Mesothelial cell of epicardium (in vitro differentiated cells): ENCODE results near the gene ZNF74. TPM values are rescaled to one million over a fixed set of nuclear protein-coding genes. Genes with fewer than 3 reads are reported as not detected.
A peak's percentile ranks its signal among the peaks of the same experiment; 100 is the strongest.
"Not testable (repeated sequence)": the region's sequence is repeated elsewhere in the genome, so short reads cannot be mapped to it uniquely, and the experiment has no call there.

Experiments
- DNase-seq, 2 experiments: peaks; one replicate each; pipeline ENCODE4 v3.0.0; 2021; ENCODE audit warnings: low spot score in 2 of 2; ENCODE audit not compliant: unreplicated experiment in 2 of 2
- H3K27ac Mint-ChIP-seq: 2 replicates; pipeline ENCODE4 v1.8.0; 2021; ENCODE audit warnings: mixed read lengths
- H3K27me3 Mint-ChIP-seq: 2 replicates; pipeline ENCODE4 v1.8.0; 2021; ENCODE audit warnings: low read depth, mixed read lengths
- H3K36me3 Mint-ChIP-seq: 2 replicates; pipeline ENCODE4 v1.8.0; 2021; ENCODE audit warnings: mixed read lengths
- H3K4me1 Mint-ChIP-seq: 2 replicates; pipeline ENCODE4 v1.8.0; 2021; ENCODE audit warnings: mixed read lengths
- H3K4me3 Mint-ChIP-seq: 2 replicates; pipeline ENCODE4 v1.8.0; 2021; ENCODE audit warnings: mild to moderate bottlenecking, moderate library complexity, mixed read lengths
- H3K9me3 Mint-ChIP-seq: 2 replicates; pipeline ENCODE4 v1.8.0; 2021; ENCODE audit warnings: mixed read lengths
- total RNA-seq: library from RNA; stranded (reverse); gene quantifications from 3 replicates; pipeline ENCODE4 v1.2.1, GENCODE V29; 2021
- TF ChIP-seq, protein P1 (sequence below): fragments of 200-600 bp; sonication (generic); IDR thresholded peaks from one replicate; pipeline ENCODE4 v1.5.0; 2021; ENCODE audit warnings: antibody characterized with exemption; ENCODE audit not compliant: unreplicated experiment

ZNF74 gene
- total RNA-seq, 1 donor from 2014 or later = 38.3 TPM

DNA sequence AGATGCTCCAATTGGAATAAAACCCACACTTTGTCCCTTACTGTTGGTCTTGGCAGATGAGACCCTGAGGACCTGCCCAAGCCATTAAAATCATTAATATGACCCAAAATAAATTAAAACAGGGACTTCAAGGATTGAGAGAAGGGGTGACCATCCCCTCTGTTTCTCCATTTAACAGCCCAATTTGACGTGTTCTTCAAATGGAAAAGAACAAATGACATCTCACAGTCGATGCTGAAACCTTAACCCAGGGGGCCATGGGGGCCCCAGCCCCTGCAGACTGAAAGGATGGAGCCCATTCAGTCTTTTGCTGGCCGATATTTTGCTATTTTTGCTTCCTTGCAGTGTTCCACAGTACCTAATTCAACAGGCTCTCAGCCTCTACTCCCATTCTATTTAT, 20.5 kb downstream of the ZNF74 start:
- H3K27me3 Mint-ChIP-seq = peaks cover 1% of the 10 kb centered on the region
- no peaks in the 10 kb centered on the region for H3K9me3 Mint-ChIP-seq
- TF ChIP-seq, protein P1, sequence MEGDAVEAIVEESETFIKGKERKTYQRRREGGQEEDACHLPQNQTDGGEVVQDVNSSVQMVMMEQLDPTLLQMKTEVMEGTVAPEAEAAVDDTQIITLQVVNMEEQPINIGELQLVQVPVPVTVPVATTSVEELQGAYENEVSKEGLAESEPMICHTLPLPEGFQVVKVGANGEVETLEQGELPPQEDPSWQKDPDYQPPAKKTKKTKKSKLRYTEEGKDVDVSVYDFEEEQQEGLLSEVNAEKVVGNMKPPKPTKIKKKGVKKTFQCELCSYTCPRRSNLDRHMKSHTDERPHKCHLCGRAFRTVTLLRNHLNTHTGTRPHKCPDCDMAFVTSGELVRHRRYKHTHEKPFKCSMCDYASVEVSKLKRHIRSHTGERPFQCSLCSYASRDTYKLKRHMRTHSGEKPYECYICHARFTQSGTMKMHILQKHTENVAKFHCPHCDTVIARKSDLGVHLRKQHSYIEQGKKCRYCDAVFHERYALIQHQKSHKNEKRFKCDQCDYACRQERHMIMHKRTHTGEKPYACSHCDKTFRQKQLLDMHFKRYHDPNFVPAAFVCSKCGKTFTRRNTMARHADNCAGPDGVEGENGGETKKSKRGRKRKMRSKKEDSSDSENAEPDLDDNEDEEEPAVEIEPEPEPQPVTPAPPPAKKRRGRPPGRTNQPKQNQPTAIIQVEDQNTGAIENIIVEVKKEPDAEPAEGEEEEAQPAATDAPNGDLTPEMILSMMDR = no peak
- H3K4me1 Mint-ChIP-seq = peaks cover 6% of the 10 kb centered on the region
- no peak for DNase-seq
- H3K36me3 Mint-ChIP-seq = no peaks in the 10 kb centered on the region
- H3K27ac Mint-ChIP-seq = no peak overlapping the region
- no peak overlapping the region for H3K4me3 Mint-ChIP-seq

DNA sequence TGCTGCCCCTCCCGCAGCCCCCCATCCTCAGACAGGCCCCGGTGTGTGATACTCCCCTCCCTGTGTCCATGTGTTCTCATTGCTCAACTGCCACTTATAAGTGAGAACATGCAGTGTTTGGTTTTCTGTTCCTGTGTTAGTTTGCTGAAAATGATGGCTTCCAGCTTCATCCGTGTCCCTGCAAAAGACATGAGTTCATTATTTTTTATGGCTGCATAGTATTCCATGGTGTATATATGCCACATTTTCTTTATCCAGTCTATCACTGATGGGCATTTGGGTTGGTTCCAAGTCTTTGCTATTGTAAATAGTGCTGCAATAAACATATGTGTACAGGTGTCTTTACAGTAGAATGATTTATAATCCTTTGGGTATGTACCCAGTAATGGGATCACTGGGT, 21.3 kb downstream of the ZNF74 start:
- H3K36me3 Mint-ChIP-seq, H3K4me3 Mint-ChIP-seq, DNase-seq, H3K27ac Mint-ChIP-seq, H3K9me3 Mint-ChIP-seq, H3K27me3 Mint-ChIP-seq, H3K4me1 Mint-ChIP-seq: not testable (repeated sequence)

DNA sequence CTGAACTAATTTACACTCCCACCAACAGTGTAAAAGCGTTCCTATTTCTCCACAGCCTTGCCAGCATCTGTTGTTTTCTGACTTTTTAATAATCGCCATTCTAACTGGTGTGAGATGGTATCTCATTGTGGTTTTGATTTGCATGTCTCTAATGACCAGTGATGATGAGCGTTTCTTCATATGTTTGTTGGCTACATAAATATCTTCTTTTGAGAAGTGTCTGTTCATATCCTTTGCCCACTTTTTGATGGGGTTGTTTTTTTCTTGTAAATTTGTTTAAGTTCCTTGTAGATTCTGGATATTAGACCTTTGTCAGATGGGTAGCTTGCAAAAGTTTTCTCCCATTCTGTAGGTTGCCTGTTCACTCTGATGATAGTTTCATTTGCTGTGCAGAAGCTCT, 21.7 kb downstream of the ZNF74 start:
- DNase-seq, H3K9me3 Mint-ChIP-seq: not testable (repeated sequence)

DNA sequence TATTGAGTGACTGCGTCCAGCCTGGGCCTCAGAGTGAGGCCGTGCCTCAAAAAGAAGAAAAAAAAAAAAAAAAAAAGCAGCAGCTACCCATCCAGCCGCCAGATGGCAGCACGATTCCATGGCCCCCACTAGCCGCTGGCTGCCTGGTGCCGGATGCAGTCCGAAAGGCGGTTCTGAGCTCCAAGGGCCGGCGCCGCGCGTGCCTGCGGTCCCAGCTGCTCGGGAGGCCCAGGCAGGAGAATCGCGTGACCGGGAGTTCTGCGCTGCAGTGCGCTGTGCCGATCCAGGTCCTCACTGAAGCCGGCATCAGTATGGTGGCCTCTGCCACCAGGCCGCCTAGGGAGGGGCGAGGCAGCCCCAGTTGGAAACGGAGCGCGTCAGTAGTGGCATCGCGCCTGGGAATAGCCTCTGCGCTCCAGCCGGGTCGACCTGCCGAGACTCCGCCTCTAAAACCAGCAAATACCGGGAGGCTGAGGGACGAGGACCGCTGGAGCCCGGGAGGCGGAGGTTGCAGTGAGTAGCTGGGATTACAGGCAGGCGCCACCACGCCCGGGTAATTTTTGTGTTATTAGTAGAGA, 24.3 kb downstream of the ZNF74 start:
- Mint-ChIP-seq H3K27ac (no peak overlapping the region), H3K9me3 (no peaks in the 10 kb centered on the region), H3K4me1 (no peaks in the 10 kb centered on the region), H3K36me3 (no peaks in the 10 kb centered on the region), H3K4me3 (peak overlapping the region; percentile 67), H3K27me3 (peaks cover 1% of the 10 kb centered on the region)
- peak in 1 of 2 experiments; percentile 82 for DNase-seq
- TF ChIP-seq, protein P1 = peak; percentile 96

More for the DNA sequence above, 21.7 kb downstream of the ZNF74 start:
- H3K27me3 Mint-ChIP-seq, H3K36me3 Mint-ChIP-seq, H3K4me3 Mint-ChIP-seq, H3K4me1 Mint-ChIP-seq, H3K27ac Mint-ChIP-seq: not testable (repeated sequence)

DNA sequence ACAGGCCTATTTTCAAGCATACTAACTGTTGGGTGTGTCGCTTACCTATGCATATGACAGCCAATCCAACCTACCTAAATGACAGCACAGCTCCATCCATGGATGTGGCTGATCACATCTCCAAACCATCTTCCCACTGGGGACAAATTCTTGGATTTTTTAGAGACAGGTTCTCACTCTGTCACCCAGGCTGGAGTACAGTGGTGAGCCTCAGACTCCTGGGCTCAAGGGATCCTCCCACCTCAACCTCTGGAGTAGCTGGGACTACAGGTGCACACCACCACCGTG, 25.7 kb downstream of the ZNF74 start:
- no peaks in the 10 kb centered on the region for H3K9me3 Mint-ChIP-seq
- no peak for DNase-seq
- H3K36me3 Mint-ChIP-seq = peaks cover 4% of the 10 kb centered on the region
- H3K27ac Mint-ChIP-seq = no peak overlapping the region
- no peak overlapping the region for H3K4me3 Mint-ChIP-seq
- peaks cover 1% of the 10 kb centered on the region for H3K27me3 Mint-ChIP-seq
- H3K4me1 Mint-ChIP-seq = peaks cover 4% of the 10 kb centered on the region
- TF ChIP-seq, protein P1 = no peak

DNA sequence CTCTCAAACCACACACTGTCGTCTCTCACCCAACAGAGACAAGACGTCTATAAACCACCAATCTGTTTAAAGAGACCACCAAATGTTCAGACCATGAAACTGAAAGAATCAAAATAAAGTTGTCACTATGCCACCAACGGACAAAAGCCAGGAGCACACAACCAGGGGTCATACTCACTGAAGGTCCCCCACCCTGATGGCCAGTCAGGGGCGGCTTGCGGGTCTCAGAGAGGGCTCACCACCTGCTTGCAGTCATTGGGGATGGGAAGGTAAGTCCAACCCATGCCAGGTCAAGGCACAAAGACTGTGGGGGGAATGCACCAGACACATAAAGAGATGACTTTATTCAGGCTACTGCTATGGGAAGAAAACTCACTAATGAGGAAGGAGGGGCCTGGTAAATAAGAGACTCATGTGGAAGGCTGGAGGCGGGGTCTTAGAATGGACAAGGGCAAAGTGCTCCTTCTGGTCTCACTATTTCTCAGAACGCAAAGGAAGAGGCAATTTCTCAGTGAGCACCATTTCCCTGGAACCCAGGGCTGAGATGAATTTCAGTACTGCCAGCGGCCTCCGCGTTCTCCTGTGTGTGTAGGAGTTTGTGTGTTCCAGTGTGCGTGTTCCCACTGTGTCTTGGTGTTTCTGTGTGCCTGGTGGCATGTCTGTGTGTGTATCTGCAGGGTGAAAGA, 26.3 kb downstream of the ZNF74 start:
- no peaks in the 10 kb centered on the region for H3K9me3 Mint-ChIP-seq
- H3K27ac Mint-ChIP-seq = no peak overlapping the region
- H3K4me1 Mint-ChIP-seq = peaks cover 4% of the 10 kb centered on the region
- no peak for DNase-seq
- TF ChIP-seq, protein P1 = no peak
- H3K27me3 Mint-ChIP-seq = peaks cover 1% of the 10 kb centered on the region
- peaks cover 7% of the 10 kb centered on the region for H3K36me3 Mint-ChIP-seq
- H3K4me3 Mint-ChIP-seq = no peak overlapping the region
